Heart right ventricle (tissue), 16 donors: Measurements from ENCODE around the gene ZSCAN10. TPM values are rescaled to one million over a fixed set of nuclear protein-coding genes. Genes with fewer than 3 reads are reported as not detected.
"Not testable (repeated sequence)": the region's sequence is repeated elsewhere in the genome, so short reads cannot be mapped to it uniquely, and the experiment has no call there.

Experiments used
- ATAC-seq, 8 donors: fragments of 200-7000 bp; cut with Tn5 transposase; one replicate each; pipeline ENCODE4 v1.9.1; 2020; ENCODE audit warnings: mild to moderate bottlenecking in 8 of 8, moderate library complexity in 8 of 8, moderate number of reproducible peaks in 1 of 8
- DNase-seq, 2 donors: peaks; one replicate each; pipeline ENCODE4 v3.0.0-alpha.2; 2020
- H3K27ac ChIP-seq, 10 donors: fragments of 200-600 bp; sonication (generic) in 2 of 10; one replicate each; pipeline versions ENCODE4 v1.5.0 to v1.8.0; 2020 to 2022; ENCODE audit warnings: mild to moderate bottlenecking in 3 of 10
- H3K27me3 ChIP-seq, 7 donors: fragments of 200-600 bp; one replicate each; pipeline ENCODE4 v1.8.0; 2021 to 2022; ENCODE audit warnings: mild to moderate bottlenecking in 2 of 7
- H3K36me3 ChIP-seq, 9 donors: fragments of 200-600 bp; sonication (generic) in 1 of 9; one replicate each; pipeline versions ENCODE4 v1.5.0 to v1.8.0; 2020 to 2022; ENCODE audit warnings: mild to moderate bottlenecking in 2 of 9
- H3K4me1 ChIP-seq, 9 donors: fragments of 200-600 bp; sonication (generic) in 1 of 9; one replicate each; pipeline versions ENCODE4 v1.5.0 to v1.8.0; 2020 to 2022; ENCODE audit warnings: mild to moderate bottlenecking in 4 of 9
- H3K4me3 ChIP-seq, 10 donors: fragments of 200-600 bp; sonication (generic) in 2 of 10; one replicate each; pipeline versions ENCODE4 v1.5.0 to v1.8.0; 2020 to 2022; ENCODE audit warnings: mild to moderate bottlenecking in 7 of 10, moderate library complexity in 2 of 10
- H3K9me3 ChIP-seq, 11 donors: fragments of 200-600 bp in 10 of 11; sonication (generic) in 2 of 11; one replicate each; pipeline versions ENCODE4 v1.5.0 to v1.8.0; 2013 to 2022; ENCODE audit warnings: mild to moderate bottlenecking in 2 of 11, control low read depth in 1 of 11, moderate library complexity in 1 of 11
- CTCF ChIP-seq, 9 donors: fragments of 200-600 bp; sonication (generic) in 2 of 9; IDR thresholded peaks; one replicate each; pipeline versions ENCODE4 v1.5.0 to v1.8.0; 2021 to 2022; ENCODE audit warnings: antibody characterized with exemption in 9 of 9, mild to moderate bottlenecking in 5 of 9, moderate library complexity in 1 of 9
- WGBS, 2 donors: extraction: QIAGEN DNeasy Blood & Tissue Kit; methylation state at CpG; one replicate each; pipeline ENCODE4 v1.1.7; 2013; ENCODE audit warnings: inconsistent platforms in 1 of 2; 5-methylcytosine and 5-hydroxymethylcytosine counted together
- intact Hi-C, 10 donors: fragments of 100-400 bp; cut with DNase I; formaldehyde crosslinking; loops; one replicate each; pipeline versions ENCODE4 v1.11.1 to v1.14.2; 2022
- polyA plus RNA-seq, 2 donors: library from polyadenylated mRNA; stranded (reverse); fragments of 200-250 nt; gene quantifications; one replicate each; pipeline ENCODE4 v1.2.3, GENCODE V29; 2013
- total RNA-seq, 10 donors: library from RNA; stranded (reverse); fragmentation: NEBNext Ultra II Directional in 3 of 10; extraction: Animal tissue kit (Norgen Biotek cat#: 25700) in 3 of 10; gene quantifications; one replicate each; pipeline versions ENCODE4 v1.2.1 to v1.2.4, GENCODE V29; 2021 to 2023
- donor health status: Arrhythmogenic right ventricular cardiomyopathy.
- donor health status: ischemic (EF 13 %, LVEDD 7.1; RV severe dilation, severe dysfunction).
- donor health status: healthy with polysubstance abuse.
- donor health status: DM: no; HTN: yes; CAD: no.
- donor health status: DM: no; HTN: no; CAD: no.
- donor health status: ischemic (EF 25% LVEDD 6.9; RV normal size, moderate dysfunction).
- donor health status: ischemic (EF 25% LVEDD 5.7; RV mildly dilated, moderate dysfunction).
- donor health status: healthy.
- donor health status: DM: yes; HTN: yes; CAD: no.
- donor health status: Ischemic cardiomyopathy.
- donor health status: ischemic (EF 35%, LVEDD 5.7; RV mildly dilated, moderate dysfunction).
- donor health status: nonischemic (EF 11% LVEDD 7.7; RV severe dilation, severe dysfunction).
- donor health status: DM: yes; HTN: yes; CAD: no.
- donor health status: PGD.
- donor health status: ischemic (EF 29% LVEDD 5.4; RV normal size, mild dysfunction).
- donor health status: nonischemic (EF 23%, LVEDD 6.1; RV moderate dilation, normal function).

The ZSCAN10 gene
- total and polyA plus RNA-seq, 12 donors: 0.01 to 0.07 TPM; not detected in 10

- ATAC-seq: no peak
- no peaks in the 10 kb centered on the region for H3K9me3 ChIP-seq
- H3K4me1 ChIP-seq: peaks cover 0 to 33% (median 17%) of the 10 kb centered on the region in 9 donors
- WGBS, 2 donors: 97% methylated on average over 23 of the region's 23 CpGs
- no peak for DNase-seq
- H3K27me3 ChIP-seq: no peaks in the 10 kb centered on the region
- peaks cover 0 to 65% (median 27%) of the 10 kb centered on the region in 9 donors for H3K36me3 ChIP-seq
- no peak overlapping the region for H3K27ac ChIP-seq
- intact Hi-C loops: no loop called here
- no peak overlapping the region for H3K4me3 ChIP-seq
- no peak for TF ChIP-seq CTCF (IDR thresholded peaks at IDR 0.05)
These were observed 42.8 kb upstream of the ZSCAN10 start for GRCh38 chr16:3141781-3142311.

GRCh38 chr16:3140603-3141427, 41.7 kb upstream of the ZSCAN10 start:
- peaks cover 0 to 67% (median 27%) of the 10 kb centered on the region in 9 donors for H3K36me3 ChIP-seq
- no peak for TF ChIP-seq CTCF (IDR thresholded peaks at IDR 0.05)
- H3K27ac ChIP-seq: no peak overlapping the region
- intact Hi-C loops: no loop called here
- no peak overlapping the region for H3K4me3 ChIP-seq
- ATAC-seq: no peak
- WGBS, 2 donors: 94 to 95% methylated on average over 69 of the region's 69 CpGs
- DNase-seq: no peak
- H3K9me3 ChIP-seq: no peaks in the 10 kb centered on the region
- H3K27me3 ChIP-seq: no peaks in the 10 kb centered on the region
- peaks cover 3 to 37% (median 22%) of the 10 kb centered on the region in 9 donors for H3K4me1 ChIP-seq

- ATAC-seq, intact Hi-C loops, H3K9me3 ChIP-seq, H3K27me3 ChIP-seq, DNase-seq, H3K4me3 ChIP-seq, H3K27ac ChIP-seq: not testable (repeated sequence)
- peaks cover 0 to 67% (median 27%) of the 10 kb centered on the region in 9 donors for H3K36me3 ChIP-seq
- 90 to 91% methylated on average over 9 of the region's 9 CpGs for WGBS, 2 donors
- H3K4me1 ChIP-seq: peaks cover 3 to 31% (median 21%) of the 10 kb centered on the region in 9 donors
These were observed 40.5 kb upstream of the ZSCAN10 start for GRCh38 chr16:3139561-3139960.

GRCh38 chr16:3138823-3139426, 39.8 kb upstream of the ZSCAN10 start:
- TF ChIP-seq CTCF (IDR thresholded peaks at IDR 0.05): no peak
- Histone ChIP-seq H3K4me3 (no peak overlapping the region), H3K27ac (no peak overlapping the region), H3K9me3 (no peaks in the 10 kb centered on the region), H3K4me1 (peaks cover 2 to 30% (median 18%) of the 10 kb centered on the region in 9 donors), H3K27me3 (no peaks in the 10 kb centered on the region), H3K36me3 (peaks cover 0 to 67% (median 27%) of the 10 kb centered on the region in 9 donors)
- ATAC-seq: no peak
- no peak for DNase-seq
- WGBS, 2 donors: 87 to 91% methylated on average over 14 of the region's 14 CpGs
- intact Hi-C loops: no loop called here
